GM21528 (cell line): ENCODE results near the gene LDLRAD1.
"Not testable (repeated sequence)": the region's sequence is repeated elsewhere in the genome, so short reads cannot be mapped to it uniquely, and the experiment has no call there.

ENCODE experiments used
- ATAC-seq: cut with Tn5 transposase; IDR thresholded peaks from one replicate; pipeline ENCODE4 v1.9.1; 2021; ENCODE audit warnings: mild to moderate bottlenecking, moderate library complexity; ENCODE audit not compliant: unreplicated experiment, low FRiP score

The LDLRAD1 gene

GRCh38 chr1:54018635-54019034 is 649 bp upstream of the LDLRAD1 start:
- no peak for ATAC-seq

GRCh38 chr1:54016343-54017282 is 1.4 kb downstream of the LDLRAD1 start:
- no peak for ATAC-seq

- no peak for ATAC-seq
These were observed 3.9 kb downstream of the LDLRAD1 start for GRCh38 chr1:54014009-54014629.

- no peak for ATAC-seq
These were observed 4.5 kb downstream of the LDLRAD1 start for GRCh38 chr1:54013393-54014008.

GRCh38 chr1:54012863-54013262 is 5.1 kb downstream of the LDLRAD1 start:
- no peak for ATAC-seq

GRCh38 chr1:54012008-54012325 is 6.0 kb downstream of the LDLRAD1 start:
- no peak for ATAC-seq

- no peak for ATAC-seq
These were observed 6.5 kb downstream of the LDLRAD1 start for GRCh38 chr1:54011316-54012007.

GRCh38 chr1:54010415-54011117 is 7.4 kb downstream of the LDLRAD1 start:
- ATAC-seq, result no peak

GRCh38 chr1:54009406-54009805 is 8.6 kb downstream of the LDLRAD1 start:
- no peak for ATAC-seq

GRCh38 chr1:54008876-54009275 is 9.1 kb downstream of the LDLRAD1 start:
- no peak for ATAC-seq

- no peak for ATAC-seq
These were observed 10.4 kb downstream of the LDLRAD1 start for GRCh38 chr1:54007613-54008012.

GRCh38 chr1:54006508-54006907 is 11.5 kb downstream of the LDLRAD1 start:
- no peak for ATAC-seq

- ATAC-seq, result no peak
These were observed 13.4 kb downstream of the LDLRAD1 start for GRCh38 chr1:54004481-54005049.

GRCh38 chr1:54003750-54004480 is 14.1 kb downstream of the LDLRAD1 start:
- not testable (repeated sequence) for ATAC-seq

- ATAC-seq, result no peak
These were observed 14.7 kb downstream of the LDLRAD1 start for GRCh38 chr1:54003249-54003646.

- ATAC-seq, result no peak
These were observed 15.3 kb downstream of the LDLRAD1 start for GRCh38 chr1:54002544-54003248.

- ATAC-seq, result no peak
These were observed 16.4 kb downstream of the LDLRAD1 start for GRCh38 chr1:54001591-54001990.

- no peak for ATAC-seq
These were observed 18.1 kb downstream of the LDLRAD1 start for GRCh38 chr1:53999920-54000319.

GRCh38 chr1:53998223-53998622 is 19.8 kb downstream of the LDLRAD1 start:
- ATAC-seq, result no peak
